AG10803 (cell line): ENCODE data around the gene RNF224.

Experiments
- DNase-seq: peaks from one replicate; pipeline ENCODE4 v3.0.0; 2010; ENCODE audit warnings: low read depth
- H3K4me3 ChIP-seq: 2 replicates; pipeline ENCODE4 v1.5.1; 2011; ENCODE audit warnings: mild to moderate bottlenecking, low read length, control low read depth
- TF ChIP-seq, protein P1 (sequence below): conservative IDR thresholded peaks from 2 replicates; pipeline ENCODE4 v1.5.1; 2011; ENCODE audit warnings: mild to moderate bottlenecking, low read length, control low read depth, inconsistent platforms

RNF224 gene

DNA sequence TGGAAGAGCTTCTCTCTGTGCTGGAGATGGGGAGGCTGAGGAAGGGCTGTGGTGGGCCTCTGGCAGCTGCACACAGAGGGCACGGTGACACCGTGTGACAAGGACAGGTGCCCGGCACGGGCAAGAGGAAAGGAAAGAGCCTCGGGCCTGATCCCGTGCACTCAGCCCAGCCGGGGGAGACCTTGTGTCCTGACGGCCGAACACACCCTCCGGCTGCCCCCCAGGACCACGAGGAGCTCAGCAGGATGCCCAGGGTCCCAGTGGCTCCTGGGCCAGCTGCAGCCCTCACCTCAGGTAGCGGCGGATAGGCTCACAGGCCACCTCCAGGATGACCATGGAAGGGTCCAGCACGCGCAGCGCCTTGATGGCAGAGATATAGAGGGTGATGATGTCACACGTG lies 44.5 kb upstream of the RNF224 start:
- no peak overlapping the region for H3K4me3 ChIP-seq
- no peak for DNase-seq
- TF ChIP-seq, protein P1, sequence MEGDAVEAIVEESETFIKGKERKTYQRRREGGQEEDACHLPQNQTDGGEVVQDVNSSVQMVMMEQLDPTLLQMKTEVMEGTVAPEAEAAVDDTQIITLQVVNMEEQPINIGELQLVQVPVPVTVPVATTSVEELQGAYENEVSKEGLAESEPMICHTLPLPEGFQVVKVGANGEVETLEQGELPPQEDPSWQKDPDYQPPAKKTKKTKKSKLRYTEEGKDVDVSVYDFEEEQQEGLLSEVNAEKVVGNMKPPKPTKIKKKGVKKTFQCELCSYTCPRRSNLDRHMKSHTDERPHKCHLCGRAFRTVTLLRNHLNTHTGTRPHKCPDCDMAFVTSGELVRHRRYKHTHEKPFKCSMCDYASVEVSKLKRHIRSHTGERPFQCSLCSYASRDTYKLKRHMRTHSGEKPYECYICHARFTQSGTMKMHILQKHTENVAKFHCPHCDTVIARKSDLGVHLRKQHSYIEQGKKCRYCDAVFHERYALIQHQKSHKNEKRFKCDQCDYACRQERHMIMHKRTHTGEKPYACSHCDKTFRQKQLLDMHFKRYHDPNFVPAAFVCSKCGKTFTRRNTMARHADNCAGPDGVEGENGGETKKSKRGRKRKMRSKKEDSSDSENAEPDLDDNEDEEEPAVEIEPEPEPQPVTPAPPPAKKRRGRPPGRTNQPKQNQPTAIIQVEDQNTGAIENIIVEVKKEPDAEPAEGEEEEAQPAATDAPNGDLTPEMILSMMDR: no peak

GRCh38 chr9:137183980-137184595 lies 43.2 kb upstream of the RNF224 start:
- TF ChIP-seq, protein P1: no peak
- no peak overlapping the region for H3K4me3 ChIP-seq
- DNase-seq: no peak

DNA sequence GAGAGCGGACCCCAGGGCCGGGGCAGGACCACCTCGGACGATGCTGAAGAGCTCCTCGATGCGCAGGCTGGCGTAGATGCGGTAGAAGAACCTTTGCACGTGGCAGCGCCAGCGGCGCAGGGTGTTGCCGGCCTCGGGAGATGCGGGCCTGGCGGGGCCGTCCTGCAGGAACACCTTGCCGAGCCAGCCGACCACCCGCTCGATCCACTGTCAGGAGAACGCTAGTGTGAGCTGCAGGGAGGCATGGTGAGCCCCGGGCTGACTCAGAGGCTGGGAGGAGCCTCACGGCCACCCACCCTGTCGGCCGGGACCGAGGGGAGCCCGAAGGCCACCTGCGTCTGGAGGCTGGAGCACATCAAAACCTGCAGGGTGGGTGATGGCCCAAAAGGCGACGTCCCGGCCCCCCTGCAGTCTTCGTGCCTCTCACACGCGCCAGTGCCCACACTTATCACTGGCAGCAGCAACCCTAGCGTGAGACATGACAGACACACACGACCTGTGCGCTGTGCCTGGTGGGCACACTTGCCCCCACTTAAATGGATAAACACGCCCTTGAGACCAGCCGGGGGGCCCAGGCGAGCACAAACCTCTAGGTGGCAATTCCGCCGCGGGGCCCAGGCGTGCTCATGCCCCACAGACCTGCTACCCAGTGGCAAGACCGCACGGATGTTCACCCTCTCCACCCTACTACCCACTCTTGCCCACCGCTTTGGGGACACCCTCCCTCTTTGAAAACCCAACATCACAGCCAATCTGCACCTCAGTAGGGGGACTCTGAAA lies 42.2 kb upstream of the RNF224 start:
- TF ChIP-seq, protein P1: no peak
- no peak overlapping the region for H3K4me3 ChIP-seq
- DNase-seq: no peak

DNA sequence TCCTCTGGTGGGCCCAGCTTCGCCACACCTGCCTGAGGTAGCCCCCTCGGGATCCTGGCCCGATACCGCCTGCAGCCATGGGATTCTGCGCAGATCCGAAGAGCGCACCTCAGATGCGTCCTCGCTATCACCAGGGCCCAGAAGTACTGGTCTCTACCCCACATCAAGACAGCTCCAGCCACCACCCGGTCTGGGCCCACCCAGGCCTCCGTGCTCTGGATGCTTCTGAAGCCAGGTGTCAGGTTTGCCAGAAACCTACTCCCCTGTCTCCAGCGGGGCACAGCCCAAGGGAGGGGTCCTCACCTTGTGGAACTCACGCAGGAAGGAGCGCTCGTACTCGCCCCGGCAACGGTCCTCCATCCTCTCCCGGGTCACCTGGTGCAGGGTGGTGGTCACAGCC lies 41.4 kb upstream of the RNF224 start:
- TF ChIP-seq, protein P1: no peak
- H3K4me3 ChIP-seq: no peak overlapping the region

GRCh38 chr9:137186385-137186784 lies 40.9 kb upstream of the RNF224 start:
- DNase-seq: no peak
- H3K4me3 ChIP-seq: no peak overlapping the region
- TF ChIP-seq, protein P1: no peak

More for the DNA sequence above, 41.4 kb upstream of the RNF224 start:
- DNase-seq: no peak

- TF ChIP-seq, protein P1: no peak
- no peak for DNase-seq
- peak overlapping the region; percentile 96 for H3K4me3 ChIP-seq
These were observed 39.9 kb upstream of the RNF224 start for GRCh38 chr9:137187386-137187785.

GRCh38 chr9:137188086-137188489 lies 39.2 kb upstream of the RNF224 start:
- TF ChIP-seq, protein P1: no peak
- H3K4me3 ChIP-seq: peak overlapping the region; percentile 96
- DNase-seq: no peak
